Muscle of back (tissue), 10 donors: ENCODE results near the gene TCN2. TPM values are rescaled to one million over a fixed set of nuclear protein-coding genes. Genes with fewer than 3 reads are reported as not detected.

Experiments
- polyA plus RNA-seq, 10 donors: library from polyadenylated mRNA; unstranded; fragments of 120-200 nt; gene quantifications; one replicate each; pipeline ENCODE4 v1.2.1, GENCODE V29; 2013; ENCODE audit not compliant: insufficient read length in 10 of 10

TCN2 gene
- polyA plus RNA-seq, 10 donors = 5.5 to 14.2 (median 9.9) TPM

Other genes with a start within 250 kb of the TCN2 start
- gene RNF215, start 219.8 kb upstream of the TCN2 start, polyA plus RNA-seq = 10 to 100 TPM in 9 of 10 donors, 1 to 10 TPM in 1; 8.8 to 15.6 (median 11.1) TPM
- gene SEC14L2, start 210.2 kb upstream of the TCN2 start, polyA plus RNA-seq = 1 to 10 TPM; 1.2 to 2.8 (median 2.0) TPM
- 1 to 10 TPM; 4.1 to 8.5 (median 5.6) TPM for gene MTFP1, start 181.4 kb upstream of the TCN2 start, polyA plus RNA-seq
- gene SEC14L3, start 135.2 kb upstream of the TCN2 start, polyA plus RNA-seq = under 1 TPM in 2 of 10 donors, not detected in 8; 0.08 to 0.10 TPM
- gene SEC14L4, start 101.5 kb upstream of the TCN2 start, polyA plus RNA-seq = under 1 TPM in 9 of 10 donors, not detected in 1; 0.08 to 0.29 (median 0.18) TPM
- gene SEC14L6, start 60.4 kb upstream of the TCN2 start, polyA plus RNA-seq = under 1 TPM; 0.18 to 0.94 (median 0.26) TPM
- 1 to 10 TPM; 3.1 to 7.6 (median 6.4) TPM for gene GAL3ST1, start 32.5 kb upstream of the TCN2 start, polyA plus RNA-seq
- 10 to 100 TPM; 36.7 to 53.4 (median 45.2) TPM for gene PES1, start 15.3 kb upstream of the TCN2 start, polyA plus RNA-seq
- gene SLC35E4, start 28.6 kb downstream of the TCN2 start, polyA plus RNA-seq = 1 to 10 TPM; 1.8 to 3.1 (median 2.4) TPM
- gene DUSP18, start 60.7 kb downstream of the TCN2 start, polyA plus RNA-seq = 1 to 10 TPM; 3.0 to 6.4 (median 3.5) TPM
- 10 to 100 TPM in 1 of 10 donors, 1 to 10 TPM in 9; 4.5 to 11.9 (median 5.3) TPM for gene OSBP2, start 87.7 kb downstream of the TCN2 start, polyA plus RNA-seq